ENCODE data around the gene KLF7. TPM values are rescaled to one million over a fixed set of nuclear protein-coding genes. Genes with fewer than 3 reads are reported as not detected.

KLF7 gene
- polyA plus RNA-seq, 2 of the 4 experiments (the other 2 are of a cell fraction) = 17.8 to 29.8 TPM

DNA sequence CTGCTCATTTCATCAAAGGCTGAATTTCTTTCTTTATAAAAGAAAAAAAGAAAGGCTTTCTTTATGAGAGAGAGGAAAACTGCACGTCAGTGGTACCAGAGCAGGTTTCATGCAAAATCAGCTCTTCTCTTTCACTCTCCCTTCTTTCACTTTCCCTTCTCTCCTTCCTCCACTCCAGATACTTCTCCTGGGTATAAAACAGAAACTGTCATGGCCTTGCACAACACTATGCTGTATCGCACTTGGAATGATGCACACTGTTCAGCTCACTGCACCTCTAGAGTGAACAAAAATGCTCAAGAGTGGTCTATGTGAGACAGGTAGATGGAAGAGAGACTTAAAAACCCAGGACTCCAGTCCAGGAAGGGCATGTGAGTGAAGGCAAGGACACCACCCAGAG lies 73.8 kb downstream of the KLF7 start:
- H3K9me3 ChIP-seq = no peaks in the 10 kb centered on the region
- TF ChIP-seq REST (IDR thresholded peaks at IDR 0.05) = no peak
- TF ChIP-seq RAD21 (conservative IDR thresholded peaks at IDR 0.05 in 1 of 2, IDR thresholded peaks at IDR 0.05 in 1 of 2) = no peak
- TF ChIP-seq ZSCAN20 (CRISPR knock-in tag; IDR thresholded peaks at IDR 0.05) = no peak
- TF ChIP-seq HEYL (CRISPR knock-in tag; IDR thresholded peaks at IDR 0.05) = no peak
- no peak for TF ChIP-seq ESRRA (IDR thresholded peaks at IDR 0.05; ENCODE audit: borderline replicate concordance, low read length)
- no peak for TF ChIP-seq ZC3H11A (IDR thresholded peaks at IDR 0.05)
- no peak overlapping the region for H3K4me2 ChIP-seq
- ChIA-PET CTCF (no interaction called here), POLR2A (no interaction called here)
- FAIRE-seq (no peak), DNase-seq (ENCODE audit: low read depth in 1 of 2, low spot score in 1 of 2) (no peak), ATAC-seq (peak in 1 of 2 experiments; percentile 15; a peak in 1 of 6 replicates)
- 98% methylated on average over 2 of the region's 2 CpGs for WGBS (ENCODE audit: missing lambda C conversion rate)
- peaks cover 25% of the 10 kb centered on the region for H3K4me1 ChIP-seq
- no peak overlapping the region for H3K4me3 ChIP-seq
- no peak overlapping the region for H3K27ac ChIP-seq

DNA sequence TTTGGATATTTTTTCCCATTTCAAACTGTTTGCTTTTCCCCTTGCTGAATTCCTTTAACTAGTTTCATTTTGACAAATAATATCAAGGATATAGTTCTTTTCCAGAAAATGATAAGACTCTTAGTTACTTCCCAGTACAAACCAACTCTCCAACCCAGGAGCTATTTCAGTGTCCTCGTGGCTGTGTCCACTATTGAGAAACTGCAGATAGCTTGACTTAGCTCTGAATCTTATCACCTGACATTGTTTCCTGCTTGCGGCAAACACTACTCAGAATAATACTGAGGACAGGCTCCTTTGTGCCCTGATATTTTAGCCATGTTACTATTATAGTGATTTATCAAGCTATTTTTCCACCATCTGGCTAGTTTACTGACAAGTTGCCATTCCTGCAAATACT lies 74.6 kb downstream of the KLF7 start:
- ChIA-PET POLR2A (no interaction called here), CTCF (no interaction called here)
- no peak overlapping the region for H3K4me3 ChIP-seq
- H3K4me1 ChIP-seq = peaks cover 18% of the 10 kb centered on the region
- ATAC-seq = no peak
- no peaks in the 10 kb centered on the region for H3K9me3 ChIP-seq
- H3K4me2 ChIP-seq = no peak overlapping the region
- H3K27ac ChIP-seq = no peak overlapping the region
- FAIRE-seq = no peak
- WGBS (ENCODE audit: missing lambda C conversion rate) = 85% methylated on average over 2 of the region's 2 CpGs
- TF ChIP-seq HEYL (CRISPR knock-in tag; IDR thresholded peaks at IDR 0.05) (no peak), ESRRA (IDR thresholded peaks at IDR 0.05; ENCODE audit: borderline replicate concordance, low read length) (no peak), BHLHE40 (IDR thresholded peaks at IDR 0.05; ENCODE audit: low read depth, low read length) (no peak), ZC3H11A (IDR thresholded peaks at IDR 0.05) (no peak), NR3C1 (IDR thresholded peaks at IDR 0.05) (no peak), EP300 (IDR thresholded peaks at IDR 0.05) (no peak)
- TF ChIP-seq, protein P1, sequence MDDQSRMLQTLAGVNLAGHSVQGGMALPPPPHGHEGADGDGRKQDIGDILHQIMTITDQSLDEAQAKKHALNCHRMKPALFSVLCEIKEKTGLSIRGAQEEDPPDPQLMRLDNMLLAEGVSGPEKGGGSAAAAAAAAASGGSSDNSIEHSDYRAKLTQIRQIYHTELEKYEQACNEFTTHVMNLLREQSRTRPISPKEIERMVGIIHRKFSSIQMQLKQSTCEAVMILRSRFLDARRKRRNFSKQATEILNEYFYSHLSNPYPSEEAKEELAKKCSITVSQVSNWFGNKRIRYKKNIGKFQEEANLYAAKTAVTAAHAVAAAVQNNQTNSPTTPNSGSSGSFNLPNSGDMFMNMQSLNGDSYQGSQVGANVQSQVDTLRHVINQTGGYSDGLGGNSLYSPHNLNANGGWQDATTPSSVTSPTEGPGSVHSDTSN (IDR thresholded peaks at IDR 0.05) = no peak
- no peak for DNase-seq (ENCODE audit: low read depth in 1 of 2, low spot score in 1 of 2)

DNA sequence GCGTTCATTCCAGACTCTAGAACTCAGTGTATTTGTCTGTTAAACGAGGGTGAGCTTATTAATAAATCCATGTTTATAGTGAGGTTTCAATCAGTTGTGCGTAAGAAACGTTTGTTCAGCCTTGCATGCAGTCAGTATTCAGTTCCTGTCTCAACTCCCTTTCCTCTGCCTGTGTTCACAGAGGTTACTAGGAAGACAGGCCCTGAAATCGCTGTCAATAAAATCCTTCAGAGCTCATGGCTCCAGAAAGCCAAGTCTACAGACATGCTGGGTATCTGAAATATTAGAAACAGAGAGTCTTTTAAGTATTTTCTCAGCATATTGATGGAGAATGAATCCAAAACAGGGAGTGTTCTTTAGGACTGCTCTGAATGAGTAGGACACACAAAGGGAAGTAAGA lies 75.4 kb downstream of the KLF7 start:
- H3K4me2 ChIP-seq = no peak overlapping the region
- no peak for TF ChIP-seq EHMT2 (IDR thresholded peaks at IDR 0.05; ENCODE audit: low read depth)
- TF ChIP-seq CBX2 (IDR thresholded peaks at IDR 0.05; ENCODE audit: borderline replicate concordance, low read depth) = no peak
- no peak for TF ChIP-seq USF2 (IDR thresholded peaks at IDR 0.05)
- no peak for TF ChIP-seq POLR2A (IDR thresholded peaks at IDR 0.05; ENCODE audit: low read length)
- TF ChIP-seq PHF8 (IDR thresholded peaks at IDR 0.05; ENCODE audit: borderline replicate concordance, low read depth) = no peak
- TF ChIP-seq SMC3 (IDR thresholded peaks at IDR 0.05) = no peak
- TF ChIP-seq KDM1A (IDR thresholded peaks at IDR 0.05; ENCODE audit: low read depth) = no peak
- no peak for TF ChIP-seq MAZ (IDR thresholded peaks at IDR 0.05; ENCODE audit: borderline replicate concordance, low read depth, low read length)
- no peak for TF ChIP-seq RARB (CRISPR knock-in tag; IDR thresholded peaks at IDR 0.05)
- TF ChIP-seq FOXS1 (CRISPR knock-in tag; IDR thresholded peaks at IDR 0.05) = no peak
- no peak for TF ChIP-seq ATOH8 (CRISPR knock-in tag; IDR thresholded peaks at IDR 0.05; ENCODE audit: low read depth)
- TF ChIP-seq HOXB13 (CRISPR knock-in tag; IDR thresholded peaks at IDR 0.05; ENCODE audit: low read depth) = no peak
- TF ChIP-seq ZSCAN20 (CRISPR knock-in tag; IDR thresholded peaks at IDR 0.05) = no peak
- TF ChIP-seq EP300 (IDR thresholded peaks at IDR 0.05) = no peak
- TF ChIP-seq RFX5 (IDR thresholded peaks at IDR 0.05) = no peak
- TF ChIP-seq, protein P2, sequence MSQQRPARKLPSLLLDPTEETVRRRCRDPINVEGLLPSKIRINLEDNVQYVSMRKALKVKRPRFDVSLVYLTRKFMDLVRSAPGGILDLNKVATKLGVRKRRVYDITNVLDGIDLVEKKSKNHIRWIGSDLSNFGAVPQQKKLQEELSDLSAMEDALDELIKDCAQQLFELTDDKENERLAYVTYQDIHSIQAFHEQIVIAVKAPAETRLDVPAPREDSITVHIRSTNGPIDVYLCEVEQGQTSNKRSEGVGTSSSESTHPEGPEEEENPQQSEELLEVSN (IDR thresholded peaks at IDR 0.05; ENCODE audit: borderline replicate concordance, low read depth) = no peak
- no peak for TF ChIP-seq NR3C1 (IDR thresholded peaks at IDR 0.05)
- no peak overlapping the region for H3K4me3 ChIP-seq
- FAIRE-seq (no peak), ATAC-seq (no peak), DNase-seq (ENCODE audit: low read depth in 1 of 2, low spot score in 1 of 2) (no peak)
- no peak overlapping the region for H3K27ac ChIP-seq
- peaks cover 16% of the 10 kb centered on the region for H3K4me1 ChIP-seq
- POLR2A ChIA-PET = no interaction called here
- H3K9me3 ChIP-seq = no peaks in the 10 kb centered on the region
- WGBS (ENCODE audit: missing lambda C conversion rate) = 86% methylated on average over 5 of the region's 5 CpGs
- CTCF ChIA-PET = interaction anchor here (1.0 to 1.8 kb wide), 3 partner anchors 13 to 383 kb away, joined by 3 to 6 read pairs (median 5); no protein-coding TSS in a partner anchor

Data from A549 (cell line).